A549 (cell line): ENCODE results near the gene PTPRD. TPM values are rescaled to one million over a fixed set of nuclear protein-coding genes. Genes with fewer than 3 reads are reported as not detected.

Experiments used
- ATAC-seq, 2 experiments: fragments of 200-7000 bp in 1 of 2; fragments of >200 bp in 1 of 2; cut with Nextera tagmentation in 1 of 2; cut with Tn5 transposase in 1 of 2; 3 replicates each; pipeline versions ENCODE4 v1.8.0 to v1.9.1; 2018 to 2020; ENCODE audit warnings: mild to moderate bottlenecking in 1 of 2, moderate library complexity in 1 of 2
- CTCF ChIA-PET: fragments of 300-600 bp; sonication (Branson Sonifier 250); formaldehyde crosslinking; extraction: SDS; loops from one replicate; lab custom pipeline; 2021; ENCODE audit warnings: antibody characterized with exemption, inconsistent platforms; lab: Yijun Ruan, JAX
- POLR2A ChIA-PET: fragments of 350-600 bp; formaldehyde crosslinking; extraction: SDS; loops from one replicate; lab custom pipeline; 2021; ENCODE audit warnings: antibody characterized with exemption, inconsistent platforms; lab: Yijun Ruan, JAX
- DNase-seq, 2 experiments: peaks; one replicate each; pipeline versions ENCODE4 v3.0.0 to v3.0.0-alpha.2; 2011 to 2016; ENCODE audit warnings: low read depth in 1 of 2, low spot score in 1 of 2
- FAIRE-seq: peaks from 2 replicates; lab custom pipeline; 2011; peaks lifted over from hg19 to GRCh38; lab: Jason Lieb, UNC
- H3K27ac ChIP-seq, 2 experiments: fragments of >200 bp; sonication (Bioruptor Twin); formaldehyde crosslinking; 3 replicates each; pipeline ENCODE4 v1.5.1; 2016 to 2017
- H3K4me1 ChIP-seq: fragments of >200 bp; sonication (Bioruptor Twin); formaldehyde crosslinking; 3 replicates; pipeline ENCODE4 v1.6.1; 2016
- H3K4me2 ChIP-seq: fragments of >200 bp; sonication (Bioruptor Twin); formaldehyde crosslinking; 3 replicates; pipeline ENCODE4 v1.6.1; 2016
- H3K4me3 ChIP-seq: fragments of >200 bp; sonication (Bioruptor Twin); formaldehyde crosslinking; 3 replicates; pipeline ENCODE4 v1.5.1; 2016
- H3K9me3 ChIP-seq: fragments of >200 bp; sonication (Bioruptor Twin); formaldehyde crosslinking; 3 replicates; pipeline ENCODE4 v1.6.1; 2016
- ATOH8 ChIP-seq: fragments of 250-450 bp; sonication (Bioruptor Pico); IDR thresholded peaks from 2 replicates; pipeline ENCODE4 v1.5.0; 2020; ENCODE audit warnings: low read depth, mild to moderate bottlenecking, moderate library complexity
- BCL3 ChIP-seq: fragments of >200 bp; sonication (Bioruptor Twin); formaldehyde crosslinking; IDR thresholded peaks from 3 replicates; pipeline ENCODE4 v1.6.1; 2016
- EHF ChIP-seq: fragments of 250-450 bp; sonication (Bioruptor Pico); IDR thresholded peaks from 2 replicates; pipeline ENCODE4 v1.5.0; 2020; ENCODE audit warnings: mild to moderate bottlenecking
- EHMT2 ChIP-seq: fragments of 200-600 bp; sonication (generic); IDR thresholded peaks from 2 replicates; pipeline ENCODE4 v1.6.1; 2016; ENCODE audit warnings: antibody characterized with exemption, low read depth, mild to moderate bottlenecking, moderate library complexity
- ELK1 ChIP-seq: fragments of 150-350 bp; IDR thresholded peaks from 2 replicates; pipeline ENCODE4 v1.6.1; 2014; ENCODE audit warnings: low read depth, mild to moderate bottlenecking, low read length
- EP300 ChIP-seq, 2 experiments: fragments of >200 bp; sonication (Bioruptor Twin); formaldehyde crosslinking; IDR thresholded peaks; 2 replicates in 1 of 2; 3 replicates in 1 of 2; pipeline ENCODE4 v1.6.1; 2016 to 2017
- FOXS1 ChIP-seq: fragments of 250-450 bp; sonication (Bioruptor Pico); IDR thresholded peaks from 2 replicates; pipeline ENCODE4 v1.5.0; 2020; ENCODE audit warnings: mild to moderate bottlenecking, moderate library complexity
- HDAC2 ChIP-seq: fragments of 200-600 bp; sonication (generic); IDR thresholded peaks from 2 replicates; pipeline ENCODE4 v1.6.1; 2016
- JUN ChIP-seq, 2 experiments: fragments of >200 bp; sonication (Bioruptor Twin); formaldehyde crosslinking; IDR thresholded peaks; 2 replicates in 1 of 2; 3 replicates in 1 of 2; pipeline ENCODE4 v1.6.1; 2016 to 2017
- JUNB ChIP-seq: fragments of >200 bp; sonication (Bioruptor Twin); formaldehyde crosslinking; IDR thresholded peaks from 2 replicates; pipeline ENCODE4 v1.6.1; 2016
- MYC ChIP-seq: IDR thresholded peaks from 2 replicates; pipeline ENCODE4 v1.6.1; 2012; ENCODE audit warnings: mild to moderate bottlenecking, inconsistent platforms, low read length, improper control_type of control experiment, borderline replicate concordance
- NFE2L2 ChIP-seq: fragments of 150-350 bp; conservative IDR thresholded peaks from 2 replicates; pipeline ENCODE4 v1.6.1; 2014; ENCODE audit warnings: low read length
- NPAS2 ChIP-seq: fragments of 250-450 bp; sonication (Bioruptor Pico); IDR thresholded peaks from 2 replicates; pipeline ENCODE4 v1.8.0; 2022; ENCODE audit warnings: mild to moderate bottlenecking, moderate library complexity, borderline replicate concordance
- PBX3 ChIP-seq: IDR thresholded peaks from 2 replicates; pipeline ENCODE4 v1.6.1; 2012
- REST ChIP-seq: fragments of 200-600 bp; sonication (generic); IDR thresholded peaks from 2 replicates; pipeline ENCODE4 v1.6.1; 2016; ENCODE audit warnings: antibody characterized with exemption, mild to moderate bottlenecking, moderate library complexity
- RNF2 ChIP-seq: fragments of 200-600 bp; sonication (generic); IDR thresholded peaks from 2 replicates; pipeline ENCODE4 v1.6.1; 2016; ENCODE audit warnings: low read depth, mild to moderate bottlenecking, antibody characterized with exemption, moderate library complexity, borderline replicate concordance
- SMC3 ChIP-seq: fragments of >200 bp; sonication (Bioruptor Twin); formaldehyde crosslinking; IDR thresholded peaks from 3 replicates; pipeline ENCODE4 v1.6.1; 2018; ENCODE audit warnings: inconsistent platforms
- SREBF2 ChIP-seq: fragments of 450-650 bp; IDR thresholded peaks from 2 replicates; pipeline ENCODE4 v1.6.1; 2014; ENCODE audit warnings: mild to moderate bottlenecking, moderate library complexity
- USF2 ChIP-seq: fragments of 450-650 bp; IDR thresholded peaks from 2 replicates; pipeline ENCODE4 v1.6.1; 2014; ENCODE audit warnings: antibody characterized with exemption
- ZNF302 ChIP-seq: fragments of 250-450 bp; sonication (Bioruptor Pico); IDR thresholded peaks from 2 replicates; pipeline ENCODE4 v1.9.0; 2021; ENCODE audit warnings: inconsistent platforms, mild to moderate bottlenecking, moderate library complexity
- whole genome bisulfite sequencing: methylation state at CpG from one replicate; pipeline ENCODE4 v1.1.6; 2017; ENCODE audit errors: missing lambda C conversion rate; 5-methylcytosine and 5-hydroxymethylcytosine counted together
- polyA plus RNA-seq, 4 experiments: library from polyadenylated mRNA; depleted of rRNA in 3 of 4; stranded (reverse); fragments of >200 nt; fragmentation: RNase III in 1 of 4; extraction: RNeasy Plus Mini Kit Qiagen cat#74134 plus additional on column Dnase treatment in 1 of 4; gene quantifications; 2 replicates in 3 of 4; 3 replicates in 1 of 4; pipeline ENCODE4 v1.2.3, GENCODE V29; 2011 to 2017

The PTPRD gene
- polyA plus RNA-seq, 2 of the 4 experiments (the other 2 are of a cell fraction), result 0.39 to 1.3 TPM

GRCh38 chr9:8374471-8374870 lies 2238.3 kb downstream of the PTPRD start (continued):
- TF ChIP-seq REST (no peak), HDAC2 (no peak), SMC3 (no peak), ZNF302 (CRISPR knock-in tag) (no peak), EP300 (IDR thresholded peaks at IDR 0.05) (no peak), BCL3 (no peak), NPAS2 (CRISPR knock-in tag) (no peak), PBX3 (no peak), ATOH8 (CRISPR knock-in tag) (no peak), JUN (IDR thresholded peaks at IDR 0.05) (no peak)

- CTCF ChIA-PET, result no interaction called here
- POLR2A ChIA-PET, result no interaction called here
- ATAC-seq (no peak), DNase-seq (no peak), FAIRE-seq (no peak)
- Histone ChIP-seq H3K9me3 (no peaks in the 10 kb centered on the region), H3K4me3 (no peak overlapping the region), H3K4me1 (no peaks in the 10 kb centered on the region), H3K27ac (no peak overlapping the region), H3K4me2 (no peak overlapping the region)
- no peak for TF ChIP-seq MYC
- WGBS, result 10% methylated on average over 2 of the region's 2 CpGs
These were observed 2241.1 kb downstream of the PTPRD start for GRCh38 chr9:8371686-8372085.

GRCh38 chr9:8366161-8366926 lies 2246.5 kb downstream of the PTPRD start:
- no peaks in the 10 kb centered on the region for H3K4me1 ChIP-seq
- 2% methylated on average over 3 of the region's 3 CpGs for WGBS
- no peaks in the 10 kb centered on the region for H3K9me3 ChIP-seq
- ChIA-PET POLR2A (no interaction called here), CTCF (no interaction called here)
- no peak overlapping the region for H3K4me3 ChIP-seq
- H3K27ac ChIP-seq, result no peak overlapping the region
- H3K4me2 ChIP-seq, result no peak overlapping the region
- ATAC-seq (no peak), DNase-seq (peak in 1 of 2 experiments; percentile 10), FAIRE-seq (no peak)
- TF ChIP-seq ATOH8 (CRISPR knock-in tag) (no peak), FOXS1 (CRISPR knock-in tag) (no peak), BCL3 (no peak), JUNB (no peak), EHMT2 (no peak), MYC (no peak), EHF (CRISPR knock-in tag) (no peak), USF2 (no peak), SREBF2 (no peak), RNF2 (no peak), NFE2L2 (no peak), ELK1 (no peak)
